Panc1 (cell line): ENCODE measurements around the gene RAB6B. TPM values are rescaled to one million over a fixed set of nuclear protein-coding genes. Genes with fewer than 3 reads are reported as not detected.

Source experiments
- ATAC-seq: fragments of 200-7000 bp; cut with Tn5 transposase; 2 replicates; pipeline ENCODE4 v1.9.1; 2020; ENCODE audit warnings: mild to moderate bottlenecking, moderate library complexity
- BruUV-seq: library from RNA; stranded (reverse); fragments of 400-500 nt; replicated peaks from 2 replicates; lab custom pipeline; 2021; lab: Mats Ljungman, UMichigan
- CTCF ChIA-PET: fragments of 300-600 bp; sonication (Branson Sonifier 250); formaldehyde crosslinking; loops from one replicate; lab custom pipeline; 2022; ENCODE audit warnings: antibody characterized with exemption; lab: Charles Lee
- POLR2A ChIA-PET: fragments of 300-600 bp; sonication (Branson Sonifier 250); formaldehyde crosslinking; loops from one replicate; lab custom pipeline; 2022; ENCODE audit warnings: antibody characterized with exemption; lab: Charles Lee
- DNase-seq: peaks from one replicate; pipeline ENCODE4 v3.0.0-alpha.2; 2010; ENCODE audit warnings: low read depth, low spot score
- H3K27ac ChIP-seq: 2 replicates; pipeline ENCODE4 v1.5.1; 2011; ENCODE audit warnings: mild to moderate bottlenecking, low read length, inconsistent platforms
- H3K27me3 ChIP-seq: fragments of 200-500 bp; sonication (Bioruptor generic); 2 replicates; pipeline ENCODE4 v1.6.0; 2014; ENCODE audit warnings: low read length, inconsistent platforms; ENCODE audit not compliant: control insufficient read depth, insufficient read depth
- H3K36me3 ChIP-seq: fragments of 200-500 bp; sonication (Bioruptor generic); 2 replicates; pipeline ENCODE4 v1.5.1; 2014; ENCODE audit warnings: inconsistent platforms, mild to moderate bottlenecking, low read length, moderate library complexity; ENCODE audit not compliant: control insufficient read depth, insufficient read depth
- H3K4me1 ChIP-seq: 2 replicates; pipeline ENCODE4 v1.5.1; 2011; ENCODE audit warnings: inconsistent platforms, mild to moderate bottlenecking, low read length, moderate library complexity; ENCODE audit not compliant: control insufficient read depth, insufficient read depth
- H3K4me3 ChIP-seq, 2 experiments: 2 replicates each; pipeline ENCODE4 v1.5.1; 2011 to 2012; ENCODE audit warnings: low read depth in 2 of 2, low read length in 2 of 2, mild to moderate bottlenecking in 2 of 2, inconsistent platforms in 1 of 2, moderate library complexity in 1 of 2
- H3K9me3 ChIP-seq: fragments of 200-500 bp; sonication (Bioruptor generic); 2 replicates; pipeline ENCODE4 v1.5.1; 2014; ENCODE audit warnings: low read depth, mild to moderate bottlenecking, inconsistent platforms, low read length, moderate library complexity; ENCODE audit not compliant: control insufficient read depth, insufficient read depth
- POLR2AphosphoS5 ChIP-seq: IDR thresholded peaks from 2 replicates; pipeline ENCODE4 v1.6.1; 2012; ENCODE audit warnings: mild to moderate bottlenecking, low read depth, low read length, moderate library complexity
- REST ChIP-seq, 2 experiments: IDR thresholded peaks; 2 replicates each; pipeline ENCODE4 v1.6.1; 2011 to 2012; ENCODE audit warnings: low read depth in 2 of 2, control low read depth in 1 of 2, low read length in 1 of 2, mild to moderate bottlenecking in 1 of 2, moderate library complexity in 1 of 2; ENCODE audit not compliant: insufficient read depth in 1 of 2
- SIN3A ChIP-seq: IDR thresholded peaks from 2 replicates; pipeline ENCODE4 v1.6.1; 2012; ENCODE audit warnings: low read depth, mild to moderate bottlenecking, low read length, moderate library complexity, borderline replicate concordance; ENCODE audit not compliant: insufficient read depth
- TCF7L2 ChIP-seq: IDR thresholded peaks from 2 replicates; pipeline ENCODE4 v1.6.1; 2011; ENCODE audit warnings: mild to moderate bottlenecking, low read depth, low read length, inconsistent platforms
- in situ Hi-C: cut with HindIII; loops from 2 replicates; pipeline ENCODE4 v1.10.0; 2016; ENCODE audit warnings: low sequenced_read_pairs, low pct_unique_long_range_greater_than_20kb
- intact Hi-C: fragments of 100-400 bp; cut with micrococcal nuclease; formaldehyde crosslinking; loops from one replicate; pipeline ENCODE4 v1.10.0; 2022; ENCODE audit not compliant: unreplicated experiment
- total RNA-seq: library from RNA; stranded (reverse); gene quantifications from one replicate; pipeline ENCODE4 v1.2.1, GENCODE V29; 2021; ENCODE audit not compliant: unreplicated experiment
- TF ChIP-seq, protein P1 (sequence below): fragments of 450-650 bp; IDR thresholded peaks from 2 replicates; pipeline ENCODE4 v1.5.1; 2017; ENCODE audit warnings: mild to moderate bottlenecking

Gene RAB6B
- total RNA-seq, 1 experiment from 2014 or later, result 49.2 TPM

- DNase-seq, result no peak
- H3K27ac ChIP-seq, result no peak overlapping the region
- H3K27me3 ChIP-seq, result no peaks in the 10 kb centered on the region
- ATAC-seq, result 0 out of 2 replicates have a peak, but pooled peaks have one; percentile 35
- in situ Hi-C loops (no loop called here), intact Hi-C loops (no loop called here)
- H3K4me3 ChIP-seq, result no peak overlapping the region
- TF ChIP-seq REST (IDR thresholded peaks at IDR 0.05; ENCODE audit: insufficient read depth in 1 of 2, low read depth in 2 of 2, low read length in 1 of 2), result no peak
- TF ChIP-seq POLR2AphosphoS5, result no peak
- no peak for TF ChIP-seq SIN3A
- TF ChIP-seq, protein P1, sequence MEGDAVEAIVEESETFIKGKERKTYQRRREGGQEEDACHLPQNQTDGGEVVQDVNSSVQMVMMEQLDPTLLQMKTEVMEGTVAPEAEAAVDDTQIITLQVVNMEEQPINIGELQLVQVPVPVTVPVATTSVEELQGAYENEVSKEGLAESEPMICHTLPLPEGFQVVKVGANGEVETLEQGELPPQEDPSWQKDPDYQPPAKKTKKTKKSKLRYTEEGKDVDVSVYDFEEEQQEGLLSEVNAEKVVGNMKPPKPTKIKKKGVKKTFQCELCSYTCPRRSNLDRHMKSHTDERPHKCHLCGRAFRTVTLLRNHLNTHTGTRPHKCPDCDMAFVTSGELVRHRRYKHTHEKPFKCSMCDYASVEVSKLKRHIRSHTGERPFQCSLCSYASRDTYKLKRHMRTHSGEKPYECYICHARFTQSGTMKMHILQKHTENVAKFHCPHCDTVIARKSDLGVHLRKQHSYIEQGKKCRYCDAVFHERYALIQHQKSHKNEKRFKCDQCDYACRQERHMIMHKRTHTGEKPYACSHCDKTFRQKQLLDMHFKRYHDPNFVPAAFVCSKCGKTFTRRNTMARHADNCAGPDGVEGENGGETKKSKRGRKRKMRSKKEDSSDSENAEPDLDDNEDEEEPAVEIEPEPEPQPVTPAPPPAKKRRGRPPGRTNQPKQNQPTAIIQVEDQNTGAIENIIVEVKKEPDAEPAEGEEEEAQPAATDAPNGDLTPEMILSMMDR, result no peak
- no peak for TF ChIP-seq TCF7L2
- ChIA-PET POLR2A (no interaction called here), CTCF (no interaction called here)
- no peaks in the 10 kb centered on the region for H3K9me3 ChIP-seq
- H3K4me1 ChIP-seq, result no peaks in the 10 kb centered on the region
- H3K36me3 ChIP-seq, result no peaks in the 10 kb centered on the region
- BruUV-seq, result no TSS peak
Measured at GRCh38 chr3:133860519-133860918, 35.2 kb downstream of the RAB6B start.

DNA sequence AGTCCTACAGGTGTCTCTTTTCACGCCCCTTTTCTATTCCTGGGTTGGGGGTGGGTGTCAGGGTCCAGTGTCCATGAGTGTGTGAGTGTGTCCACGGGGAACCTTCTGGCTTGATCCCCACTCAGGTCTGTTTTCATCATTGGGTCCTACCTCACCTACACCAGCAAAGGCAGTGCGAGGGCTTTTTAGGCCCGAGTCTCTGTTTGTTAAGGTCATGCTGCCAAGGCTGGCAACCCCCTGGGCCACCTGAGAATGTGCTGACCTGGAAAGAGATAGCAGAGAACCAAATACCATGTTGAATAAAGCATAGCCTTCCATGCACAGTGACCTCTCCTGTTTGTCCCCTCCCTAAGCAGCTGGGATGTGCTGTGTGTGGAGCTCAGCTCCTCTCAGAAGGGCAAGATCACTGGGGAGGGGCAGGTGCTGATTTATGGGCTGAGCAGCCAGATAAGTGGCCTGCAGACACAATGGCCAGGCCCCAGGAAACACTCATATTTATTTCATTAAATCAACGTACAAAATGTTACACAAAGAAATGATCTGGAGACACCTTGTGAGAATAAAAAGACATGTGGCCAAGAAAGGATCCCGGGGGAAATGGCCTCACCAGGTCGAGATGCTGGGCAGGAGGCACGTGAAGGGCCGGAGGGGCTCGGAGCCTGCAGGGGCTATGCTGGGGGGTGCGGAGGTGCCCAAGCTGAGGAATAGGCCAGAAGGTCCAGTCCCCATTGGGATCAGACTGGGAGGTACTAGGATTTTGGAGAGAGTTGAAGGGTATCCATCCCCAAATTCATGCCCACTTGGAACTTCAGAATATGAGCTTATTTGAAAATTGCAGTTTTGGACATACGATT, 36.1 kb downstream of the RAB6B start:
- BruUV-seq, result no TSS peak
- POLR2A ChIA-PET, result no interaction called here
- Histone ChIP-seq H3K4me1 (no peaks in the 10 kb centered on the region), H3K36me3 (no peaks in the 10 kb centered on the region), H3K9me3 (no peaks in the 10 kb centered on the region), H3K27ac (no peak overlapping the region), H3K4me3 (no peak overlapping the region), H3K27me3 (no peaks in the 10 kb centered on the region)
- intact Hi-C loops (no loop called here), in situ Hi-C loops (no loop called here)
- TF ChIP-seq, protein P1, result no peak
- TF ChIP-seq POLR2AphosphoS5 (no peak), REST (IDR thresholded peaks at IDR 0.05; ENCODE audit: insufficient read depth in 1 of 2, low read depth in 2 of 2, low read length in 1 of 2) (no peak), TCF7L2 (no peak), SIN3A (no peak)
- CTCF ChIA-PET, result no interaction called here
- no peak for ATAC-seq
- DNase-seq, result no peak
